ENCODE measurements around the gene NFYC.
"Not testable (repeated sequence)": the region's sequence is repeated elsewhere in the genome, so short reads cannot be mapped to it uniquely, and the experiment has no call there.

The NFYC gene

DNA sequence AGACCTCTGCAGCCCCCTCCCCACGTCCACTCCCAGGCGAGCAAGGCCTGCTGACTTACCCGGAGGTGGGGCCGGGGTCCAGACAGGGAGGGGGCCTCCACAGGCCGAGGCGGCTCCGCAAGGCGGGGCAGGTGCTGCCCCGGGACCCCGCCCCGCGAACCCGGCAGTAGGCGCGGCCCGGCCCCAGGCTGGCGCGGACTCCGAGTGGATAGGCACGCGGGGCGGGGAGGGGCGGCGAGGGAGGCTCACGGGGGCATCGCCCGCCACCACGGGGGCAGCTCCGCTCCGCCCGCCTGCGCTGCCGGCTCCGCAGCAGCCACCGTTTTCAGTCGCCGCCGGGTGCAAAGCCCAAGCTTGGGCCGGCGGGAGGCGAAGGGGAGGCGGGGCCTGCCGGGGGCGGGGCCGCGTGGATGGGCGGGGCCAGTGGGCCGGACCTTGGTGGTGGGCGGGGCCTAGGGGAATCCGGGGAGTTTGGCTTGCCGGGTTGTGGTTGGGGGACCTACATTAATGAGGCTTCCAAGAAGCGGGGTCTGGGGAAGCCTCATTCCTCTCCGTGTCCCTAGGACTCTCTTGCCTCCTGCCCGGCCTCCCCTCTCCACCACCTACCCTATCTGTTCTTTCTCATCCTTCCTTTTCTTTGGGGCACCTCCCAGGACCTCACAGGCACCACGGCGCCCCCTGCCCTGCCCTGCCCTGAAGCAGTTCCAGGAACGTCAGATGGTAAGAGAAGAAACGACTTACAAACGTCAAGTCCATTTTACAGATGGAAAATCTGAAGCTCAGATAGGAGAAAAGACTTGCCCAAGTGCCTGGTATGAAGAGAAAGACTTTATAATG lies 26.0 kb upstream of the NFYC start, which contains the start of gene RIMS3:
TSS of gene RIMS3 (minus strand) at position 348 of the 837 bp plus-strand sequence. CDS start 23,757 bp downstream, outside the sequence.
- DNase-seq (ENCODE audit: low spot score): peak; percentile 46

DNA sequence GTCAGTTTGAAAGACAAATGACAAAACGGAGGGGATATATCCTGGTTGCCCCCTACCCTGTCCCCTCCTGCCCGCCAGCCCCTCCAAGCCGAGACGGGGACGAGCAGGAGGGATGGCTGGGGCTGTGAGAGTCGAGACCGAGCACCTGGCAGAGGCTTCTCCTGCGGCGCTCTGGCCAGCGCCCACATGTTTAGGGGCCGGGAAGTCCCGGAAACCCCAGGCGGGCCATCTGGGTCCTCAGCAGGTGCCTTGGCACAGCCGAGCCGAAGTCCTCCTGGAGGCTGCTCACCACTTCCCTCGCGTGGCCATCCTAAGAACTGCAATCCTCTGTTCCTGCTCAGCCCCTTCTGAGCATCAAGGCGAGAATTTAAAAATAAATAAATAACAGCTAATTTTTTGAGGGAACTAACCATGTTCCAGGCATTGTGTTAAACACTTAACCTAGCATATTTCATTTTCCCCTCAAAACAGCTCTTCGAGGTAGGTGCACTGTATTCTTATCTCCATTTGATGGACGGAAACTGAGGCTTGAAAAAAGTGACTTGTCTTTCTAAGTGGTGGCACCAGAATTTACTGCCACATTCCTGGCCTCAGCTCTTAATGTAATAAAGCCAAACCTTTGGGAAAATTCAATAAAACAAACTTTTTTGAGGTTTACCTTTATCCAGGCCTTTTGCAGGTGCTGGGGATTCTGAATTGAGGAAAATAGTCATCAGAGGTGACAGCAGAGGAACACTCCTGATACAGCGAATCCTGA lies 22.6 kb upstream of the NFYC start:
- peak; percentile 55 for DNase-seq (ENCODE audit: low spot score)

DNA sequence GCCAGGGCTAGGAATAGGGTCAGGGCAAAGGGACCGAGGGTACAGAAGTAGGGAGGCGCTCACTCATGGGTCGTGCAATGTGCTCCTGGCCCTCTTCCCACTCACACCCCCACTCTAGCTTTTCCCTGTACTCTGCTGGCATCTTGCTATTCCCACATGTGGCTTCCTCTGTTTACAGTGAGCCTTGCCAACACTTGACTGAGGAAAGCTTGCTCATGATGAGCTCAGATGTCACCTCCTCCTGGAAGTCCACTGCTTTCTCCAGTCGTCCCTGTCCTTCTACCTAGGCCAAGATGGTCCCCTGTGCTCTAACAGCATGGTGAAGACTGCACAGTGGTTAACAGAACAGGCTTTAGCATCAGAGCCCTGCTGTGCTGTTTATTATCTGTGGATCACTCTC lies 18.1 kb upstream of the NFYC start:
- DNase-seq (ENCODE audit: low spot score): no peak

DNA sequence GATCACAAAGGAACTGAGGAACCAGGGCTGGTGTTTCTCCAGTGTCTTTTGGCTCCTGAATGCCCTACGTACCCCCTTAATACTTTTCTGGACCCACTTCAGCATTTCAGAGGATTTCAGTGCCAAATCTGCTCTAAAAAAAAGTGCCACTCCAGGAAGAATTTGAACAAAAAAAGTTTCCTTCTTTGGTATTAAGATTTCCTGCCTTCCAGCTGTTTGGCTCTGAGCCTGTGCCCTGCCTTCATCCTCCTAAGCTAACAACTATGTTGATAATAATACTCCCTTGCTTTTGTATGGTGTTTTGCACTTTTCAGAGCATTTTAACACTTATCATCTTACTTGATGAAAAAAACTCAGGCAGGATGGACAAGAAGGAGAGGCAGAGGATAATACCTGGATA lies 15.0 kb upstream of the NFYC start:
- DNase-seq (ENCODE audit: low spot score): no peak

DNA sequence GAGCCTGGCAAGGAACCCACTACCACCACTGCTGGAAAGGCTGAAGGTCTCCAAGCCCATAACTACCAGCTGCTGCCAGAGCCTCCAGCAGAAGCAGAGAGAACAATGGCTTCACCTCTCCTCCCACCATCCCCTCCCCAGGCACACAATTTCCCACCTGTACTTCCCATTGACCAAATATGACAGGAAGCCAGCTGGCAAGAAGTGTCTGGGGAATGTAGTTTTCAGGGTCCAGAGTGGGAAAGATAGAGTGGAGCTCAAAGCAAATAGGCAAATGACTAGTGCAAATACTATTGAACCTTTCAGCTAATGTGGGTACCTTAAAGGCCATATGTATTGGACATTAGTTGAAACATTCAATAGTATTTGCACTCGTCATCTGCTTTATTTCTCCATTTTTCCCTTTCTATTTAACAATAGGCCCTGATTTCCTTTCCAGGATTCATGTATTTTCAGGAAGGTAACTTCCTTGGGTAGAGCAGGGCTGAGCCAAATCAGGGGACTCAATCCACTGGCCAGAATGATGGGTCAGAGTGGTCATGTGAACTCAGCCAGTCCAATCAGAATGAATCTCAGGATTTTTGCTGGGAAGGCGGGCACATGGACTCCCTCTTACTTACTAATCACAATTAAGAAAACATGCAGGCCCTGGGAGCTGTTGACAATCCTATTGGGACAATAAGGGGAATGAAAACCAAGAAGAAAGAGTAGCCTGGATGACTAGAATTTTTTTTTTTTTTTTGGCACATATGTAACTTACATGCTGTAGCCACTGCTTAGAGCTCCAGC lies 12.1 kb upstream of the NFYC start:
- no peak for DNase-seq (ENCODE audit: low spot score)

DNA sequence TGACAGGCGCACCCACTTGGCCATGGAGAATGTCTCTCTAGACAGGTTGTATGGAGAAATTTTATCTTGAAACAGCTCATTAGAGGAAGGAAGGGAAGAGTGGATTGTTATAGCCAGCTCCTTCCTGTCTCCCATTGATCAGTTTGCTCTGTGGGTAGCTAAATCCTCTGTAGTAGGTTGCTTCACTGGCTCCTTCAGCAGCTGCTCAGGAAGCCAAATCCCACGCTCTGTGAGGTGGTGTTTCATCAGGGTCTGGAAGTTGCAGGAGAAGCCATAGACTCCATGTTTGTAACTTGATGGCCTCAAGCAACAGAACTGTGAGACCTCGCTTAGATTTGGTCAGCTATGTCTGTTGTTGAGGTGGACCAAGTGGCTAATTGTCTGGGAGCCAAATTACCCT lies 6.8 kb upstream of the NFYC start:
- no peak for DNase-seq (ENCODE audit: low spot score)

DNA sequence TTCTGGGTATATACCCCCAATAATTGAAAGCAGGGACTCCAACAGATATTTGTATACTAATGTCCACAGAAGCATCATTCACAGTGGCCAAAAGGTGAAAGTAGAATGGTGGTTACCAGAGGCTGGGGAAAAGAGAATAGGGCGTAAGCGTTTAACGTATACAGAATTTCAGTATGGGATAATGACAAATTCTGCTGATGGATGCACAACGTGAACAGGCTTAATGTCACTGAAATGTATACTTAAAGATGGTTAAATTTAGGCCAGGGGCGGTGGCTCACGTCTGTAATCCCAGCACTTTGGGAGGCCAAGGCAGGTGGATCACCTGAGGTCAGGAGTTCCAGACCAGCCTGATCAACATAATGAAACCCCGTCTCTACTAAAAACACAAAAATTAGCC lies 4.4 kb upstream of the NFYC start:
- no peak for DNase-seq (ENCODE audit: low spot score)

DNA sequence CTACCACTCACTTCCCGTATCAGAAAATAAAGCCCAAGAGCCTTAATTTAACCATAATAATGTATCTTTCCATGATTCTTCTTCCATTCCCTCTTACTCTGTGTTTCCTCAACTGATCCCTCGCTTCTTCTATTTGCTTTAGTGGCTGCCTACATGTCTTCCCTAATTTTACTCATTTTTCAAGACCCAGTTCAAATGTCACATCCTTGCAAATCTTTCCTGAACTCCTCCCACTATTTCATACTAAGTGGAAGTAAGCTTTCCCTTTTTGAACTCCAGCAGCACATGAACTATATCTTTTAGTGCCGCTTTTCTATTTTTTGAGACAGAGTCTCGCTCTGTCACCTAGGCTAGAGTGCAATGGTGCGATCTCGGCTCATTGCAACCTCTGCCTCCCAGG lies 3.8 kb upstream of the NFYC start:
- no peak for DNase-seq (ENCODE audit: low spot score)

DNA sequence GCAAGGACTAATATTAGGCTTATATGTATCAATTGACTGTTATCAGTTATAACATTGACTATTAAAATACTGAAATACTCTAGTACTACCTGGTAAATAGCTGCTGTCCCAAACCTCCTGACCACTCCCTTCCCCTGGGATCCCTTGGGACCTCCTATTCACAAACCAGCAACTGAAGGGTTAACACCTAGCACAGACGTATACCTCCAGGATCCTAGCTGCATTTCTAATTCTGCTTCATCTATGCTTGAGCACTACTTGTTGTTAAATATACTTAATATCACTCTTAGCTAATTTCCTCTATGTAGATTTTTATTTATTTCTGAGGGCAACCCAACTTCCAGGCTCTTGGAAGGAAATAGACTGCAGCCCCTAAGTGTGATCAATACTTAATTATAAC lies 1.8 kb upstream of the NFYC start:
- DNase-seq (ENCODE audit: low spot score): no peak

DNA sequence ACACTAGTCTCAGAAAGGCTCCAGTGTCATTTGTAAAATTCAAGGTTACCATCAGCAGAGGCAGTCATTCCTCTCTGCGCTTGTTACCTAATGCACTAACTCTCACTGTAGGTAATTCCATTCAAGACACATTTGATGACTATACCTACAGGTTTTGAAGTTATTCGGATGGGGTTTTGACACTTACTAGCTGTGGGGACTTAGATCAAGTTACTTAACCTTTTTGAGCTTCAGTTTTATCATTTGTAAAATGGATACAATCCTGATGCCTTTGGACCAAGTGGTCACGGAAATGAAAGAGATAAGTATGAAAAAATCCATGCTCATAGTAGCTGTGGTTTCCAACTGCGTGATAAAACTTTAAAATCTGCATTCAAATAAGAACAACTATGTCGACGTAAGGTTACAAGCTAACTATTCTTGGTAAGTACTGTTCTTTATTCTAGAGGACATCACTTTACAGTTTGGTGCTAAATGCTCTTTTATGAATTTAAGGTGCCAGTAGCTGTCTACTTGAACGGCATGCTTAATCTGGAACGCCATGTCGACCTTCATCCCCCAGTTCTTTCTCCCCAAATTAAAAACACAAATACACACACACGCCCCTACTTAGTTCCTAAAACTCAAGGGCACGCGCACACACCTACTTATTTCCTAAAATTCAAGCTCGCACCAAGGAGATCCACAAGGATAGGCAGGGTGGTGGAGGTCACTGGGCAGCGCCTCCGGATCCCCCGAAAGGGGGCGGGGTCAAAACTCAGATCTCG lies 550 bp upstream of the NFYC start:
- DNase-seq (ENCODE audit: low spot score): no peak

DNA sequence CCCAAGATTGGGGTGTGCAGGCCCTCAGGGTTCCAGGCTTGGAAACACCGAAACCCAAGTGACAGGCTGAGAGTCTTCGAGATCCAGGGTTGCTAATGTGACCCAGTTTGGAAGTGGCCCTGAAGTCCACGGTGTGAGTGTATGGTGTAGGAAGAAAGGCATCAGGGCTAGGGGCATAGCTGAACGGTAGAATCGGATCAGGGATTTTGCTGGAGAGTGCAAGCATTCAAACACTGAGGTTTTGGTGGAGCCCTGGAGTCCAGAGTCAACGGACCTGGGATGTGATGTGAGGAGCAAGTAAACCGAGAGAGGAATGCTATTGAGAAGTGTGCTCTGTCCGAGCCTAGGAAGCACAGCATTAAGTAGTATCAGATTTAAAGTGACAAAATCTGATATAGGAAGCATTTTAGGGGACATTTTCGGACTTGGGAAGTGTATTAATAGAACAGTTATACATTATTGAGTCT lies 958 bp downstream of the NFYC start:
- peak; percentile 21 for DNase-seq (ENCODE audit: low spot score)

DNA sequence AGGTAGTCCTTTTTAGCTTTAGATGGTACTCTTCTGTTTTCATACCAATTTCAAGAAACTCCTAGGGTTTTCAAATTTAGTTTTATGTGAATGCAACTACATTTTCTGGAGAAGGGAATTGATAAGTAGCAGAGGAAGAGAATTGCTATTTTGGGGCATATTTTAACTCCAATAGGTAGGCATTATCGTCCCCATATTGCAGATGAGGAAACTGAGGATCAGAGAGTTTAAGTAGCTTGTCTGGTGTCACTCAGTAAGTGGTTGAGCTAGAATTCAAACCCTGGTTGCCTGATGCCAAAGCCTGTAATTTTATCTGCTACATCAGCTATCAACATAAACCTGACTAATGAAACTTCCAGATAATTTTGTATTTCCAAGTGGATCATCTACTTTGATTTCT lies 1.9 kb downstream of the NFYC start:
- DNase-seq (ENCODE audit: low spot score): no peak

DNA sequence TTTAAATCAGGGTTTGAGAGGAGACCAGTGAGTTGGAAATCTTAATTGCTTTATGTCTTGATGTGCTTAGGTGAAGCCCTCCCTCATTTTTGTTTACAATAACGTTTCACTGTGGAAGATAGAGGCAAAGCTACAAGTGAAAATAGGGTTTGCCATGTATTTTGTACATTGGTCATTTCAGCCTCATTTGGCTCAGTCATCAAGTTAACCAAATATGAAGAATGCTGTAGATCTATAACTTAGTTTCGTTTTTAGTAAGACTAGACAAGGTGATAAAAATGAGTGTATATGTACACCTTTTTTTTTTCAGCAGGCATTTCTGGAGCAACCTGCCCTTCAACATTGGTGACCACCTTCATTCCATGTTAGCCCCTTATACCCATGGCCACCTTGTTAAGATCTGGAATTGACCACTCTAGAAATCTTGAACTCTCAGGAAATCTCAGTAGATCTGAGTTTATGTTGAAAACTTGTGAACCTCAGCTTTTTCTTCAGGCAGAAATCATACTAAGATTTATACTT lies 2.9 kb downstream of the NFYC start:
- no peak for DNase-seq (ENCODE audit: low spot score)

DNA sequence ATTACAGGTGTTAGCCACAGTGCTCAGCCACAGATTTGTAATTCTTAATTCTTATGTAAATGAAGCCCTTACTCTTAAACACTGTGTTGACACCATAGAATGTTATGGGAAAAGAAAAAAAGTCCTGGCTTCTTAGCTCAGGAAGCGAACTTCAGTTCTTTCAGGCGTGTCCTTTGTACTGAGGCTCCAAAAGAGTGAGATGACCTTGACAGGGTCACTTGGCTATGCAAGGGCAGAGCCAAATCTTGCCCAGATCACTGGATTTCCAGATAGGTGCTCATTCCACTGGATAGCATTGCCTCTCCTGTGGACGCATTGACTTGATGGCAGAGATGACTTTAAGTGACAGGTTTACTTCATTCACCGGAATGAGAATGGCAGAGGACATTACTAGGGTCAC lies 4.8 kb downstream of the NFYC start:
- no peak for DNase-seq (ENCODE audit: low spot score)

DNA sequence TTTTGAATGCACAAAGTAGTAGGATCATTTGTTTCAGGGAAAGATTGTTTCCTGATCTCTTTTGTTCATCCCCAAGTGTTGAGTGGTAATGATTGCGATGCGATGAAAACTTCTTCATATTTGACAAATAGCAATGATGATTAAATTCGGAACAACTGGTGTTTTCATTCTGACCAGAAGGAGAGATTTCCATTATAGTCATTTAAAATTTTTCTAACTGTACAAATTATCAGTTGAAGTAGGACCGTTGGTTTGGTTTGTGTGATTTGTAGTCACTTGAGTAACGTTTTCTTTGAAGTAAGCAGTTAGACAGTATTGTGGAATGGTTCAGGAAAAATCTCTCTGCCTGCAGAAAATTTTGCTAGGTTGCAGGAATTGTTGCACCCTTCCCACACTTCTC lies 5.9 kb downstream of the NFYC start:
- DNase-seq (ENCODE audit: low spot score): no peak

DNA sequence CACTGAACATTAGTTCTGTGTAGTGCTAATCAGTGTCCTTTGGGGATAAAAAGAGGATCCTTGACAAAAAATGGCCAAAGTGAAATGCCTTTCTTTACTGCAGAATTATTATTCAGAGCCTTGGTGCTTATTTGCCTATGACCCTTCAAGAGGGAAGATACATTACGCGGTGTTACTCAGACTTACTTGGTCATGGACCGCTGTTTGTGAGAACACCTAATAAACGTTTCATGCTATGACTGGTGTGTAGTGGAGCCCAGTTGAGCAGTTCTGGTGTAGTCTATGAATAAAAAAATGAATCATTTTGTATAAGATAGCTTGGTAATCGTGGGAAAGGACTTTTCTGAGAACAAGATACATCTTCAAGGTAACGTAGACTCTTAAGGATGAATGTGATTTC lies 8.3 kb downstream of the NFYC start:
- no peak for DNase-seq (ENCODE audit: low spot score)

DNA sequence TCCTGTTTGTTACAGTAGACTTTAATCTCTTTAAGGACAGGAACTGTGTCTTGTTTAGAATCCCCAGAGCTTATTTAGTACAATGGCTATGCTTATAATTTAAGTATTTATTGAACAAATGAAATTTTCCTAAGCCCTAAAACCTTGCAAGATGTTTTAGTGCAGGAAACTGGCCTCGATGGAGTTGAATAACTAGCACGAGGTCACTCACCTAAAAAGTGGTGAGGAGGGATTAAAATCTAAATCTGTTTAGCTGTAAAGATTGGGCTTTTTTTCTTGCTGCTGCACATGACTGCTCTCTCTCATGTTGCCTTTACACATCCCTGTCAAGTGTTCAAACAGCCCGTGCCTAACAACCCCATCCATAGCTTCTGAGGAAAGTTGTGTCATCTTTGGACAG lies 10.2 kb downstream of the NFYC start:
- no peak for DNase-seq (ENCODE audit: low spot score)

DNA sequence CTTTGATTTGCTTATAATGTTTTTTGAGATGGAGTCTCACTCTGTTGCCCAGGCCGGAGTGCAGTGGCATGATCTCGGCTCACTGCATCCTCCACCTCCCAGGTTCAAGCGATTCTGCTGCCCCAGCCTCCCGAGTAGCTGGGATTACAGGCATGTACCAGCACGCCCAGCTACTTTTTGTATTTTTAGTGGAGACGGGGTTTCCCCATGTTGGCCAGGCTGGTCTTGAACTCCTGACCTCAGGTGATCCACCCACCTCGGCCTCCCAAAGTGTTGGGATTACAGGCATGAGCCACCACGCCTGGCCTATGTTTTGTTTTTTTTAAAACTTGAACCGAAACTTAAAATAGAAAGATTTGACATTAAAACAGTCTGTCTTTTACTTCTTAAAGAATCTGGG lies 11.3 kb downstream of the NFYC start:
- DNase-seq (ENCODE audit: low spot score): not testable (repeated sequence)

DNA sequence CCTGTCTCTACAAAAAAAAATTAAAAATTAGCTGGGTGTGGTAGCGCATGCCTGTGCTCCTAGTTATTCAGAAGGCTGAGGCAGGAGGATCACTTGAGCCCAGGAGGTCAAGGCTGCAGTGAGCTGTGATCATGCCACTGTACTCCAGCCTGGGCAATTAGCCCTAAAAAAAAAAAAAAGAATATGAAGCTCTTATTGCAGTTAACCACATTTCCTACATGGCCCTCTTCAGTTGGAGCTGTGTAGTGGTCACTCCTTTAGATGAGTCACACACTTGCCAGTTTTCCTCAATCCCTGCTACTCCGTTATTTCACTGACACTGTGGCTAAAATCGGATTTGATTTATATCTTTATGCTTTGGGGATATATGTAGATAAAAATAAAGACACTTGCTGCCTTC lies 11.8 kb downstream of the NFYC start:
- DNase-seq (ENCODE audit: low spot score): no peak

DNA sequence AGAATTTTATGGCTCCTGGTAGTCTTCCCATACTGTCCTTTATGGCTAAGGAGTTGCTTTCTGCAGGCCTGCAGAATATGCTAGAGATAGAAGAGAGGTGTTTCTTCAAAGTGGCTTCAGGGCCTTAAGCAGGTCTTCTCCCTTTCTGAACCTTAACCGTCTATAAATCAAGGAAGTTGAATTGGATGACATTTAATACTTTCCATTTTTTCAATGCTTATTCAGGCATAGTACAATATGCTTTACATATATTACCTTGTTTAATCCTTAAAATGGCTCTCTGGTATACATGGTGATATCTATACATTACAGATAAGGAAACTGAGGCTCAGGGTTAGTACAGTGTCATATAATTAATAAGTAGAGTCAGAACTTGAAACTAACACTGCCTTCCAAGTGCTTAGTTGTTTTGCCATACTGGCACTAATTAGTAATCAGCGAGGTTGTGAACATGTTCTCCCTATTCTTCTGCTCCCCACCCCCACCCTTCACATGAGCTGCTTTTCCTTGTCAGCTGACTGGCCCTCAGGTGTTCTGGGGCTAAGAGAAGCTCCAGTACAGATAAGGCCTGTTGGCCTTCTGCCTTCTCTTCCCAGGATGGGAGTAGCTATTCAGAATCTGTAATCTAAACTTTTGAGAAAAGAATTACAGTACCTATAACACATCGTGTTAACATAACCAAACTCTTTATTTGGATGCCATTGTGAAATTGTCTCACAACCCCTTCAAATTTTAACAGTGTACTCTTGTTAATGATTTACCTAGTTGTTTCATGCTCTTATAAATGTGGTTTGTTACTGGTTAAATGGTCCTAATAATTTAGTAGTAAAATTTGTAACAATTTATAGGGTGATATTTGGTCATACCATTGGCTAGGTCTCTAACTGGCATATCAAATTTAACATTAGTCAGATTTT lies 13.6 kb downstream of the NFYC start:
- DNase-seq (ENCODE audit: low spot score): no peak
